ENCODE data around the gene ARFIP2. TPM values are rescaled to one million over a fixed set of nuclear protein-coding genes. Genes with fewer than 3 reads are reported as not detected.
"Not testable (repeated sequence)": the region's sequence is repeated elsewhere in the genome, so short reads cannot be mapped to it uniquely, and the experiment has no call there.

Gene ARFIP2
- total RNA-seq, 4 donors from 2014 or later, result 43.9 to 51.2 (median 48.6) TPM

DNA sequence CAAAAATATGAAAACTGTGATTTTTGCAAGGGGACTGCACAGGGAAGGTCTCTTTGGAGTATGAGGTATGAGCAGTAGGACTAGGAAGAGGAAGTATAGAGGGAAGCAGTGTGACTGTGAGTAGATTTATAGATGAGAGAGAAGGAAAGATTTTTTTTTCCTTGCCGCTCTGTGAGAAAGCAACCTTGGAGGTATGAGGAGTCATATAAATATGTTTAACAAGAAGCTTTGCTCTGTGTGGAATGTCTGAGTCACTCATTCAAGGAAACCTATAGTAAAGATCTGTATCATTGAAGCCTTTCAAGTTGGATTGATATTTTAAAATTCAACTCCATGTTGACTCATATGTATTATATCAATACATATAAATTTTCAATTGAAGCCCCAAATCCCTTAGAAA is 42.1 kb upstream of the ARFIP2 start:
- H3K36me3 ChIP-seq, result peaks cover 7 to 30% (median 13%) of the 10 kb centered on the region in 4 donors
- H3K4me3 ChIP-seq, result no peak overlapping the region
- intact Hi-C loops (cut with DNase I), result no loop called here
- H3K27ac ChIP-seq (replicated peaks in 1 of 4), result no peak overlapping the region
- no peaks in the 10 kb centered on the region for H3K4me1 ChIP-seq
- WGBS, result 94% methylated on average over 1 of the region's 1 CpG
- TF ChIP-seq EP300 (IDR thresholded peaks at IDR 0.05) (no peak), POLR2AphosphoS5 (IDR thresholded peaks at IDR 0.05) (no peak), POLR2A (IDR thresholded peaks at IDR 0.05; ENCODE audit: low read depth) (no peak)
- TF ChIP-seq, protein P1, sequence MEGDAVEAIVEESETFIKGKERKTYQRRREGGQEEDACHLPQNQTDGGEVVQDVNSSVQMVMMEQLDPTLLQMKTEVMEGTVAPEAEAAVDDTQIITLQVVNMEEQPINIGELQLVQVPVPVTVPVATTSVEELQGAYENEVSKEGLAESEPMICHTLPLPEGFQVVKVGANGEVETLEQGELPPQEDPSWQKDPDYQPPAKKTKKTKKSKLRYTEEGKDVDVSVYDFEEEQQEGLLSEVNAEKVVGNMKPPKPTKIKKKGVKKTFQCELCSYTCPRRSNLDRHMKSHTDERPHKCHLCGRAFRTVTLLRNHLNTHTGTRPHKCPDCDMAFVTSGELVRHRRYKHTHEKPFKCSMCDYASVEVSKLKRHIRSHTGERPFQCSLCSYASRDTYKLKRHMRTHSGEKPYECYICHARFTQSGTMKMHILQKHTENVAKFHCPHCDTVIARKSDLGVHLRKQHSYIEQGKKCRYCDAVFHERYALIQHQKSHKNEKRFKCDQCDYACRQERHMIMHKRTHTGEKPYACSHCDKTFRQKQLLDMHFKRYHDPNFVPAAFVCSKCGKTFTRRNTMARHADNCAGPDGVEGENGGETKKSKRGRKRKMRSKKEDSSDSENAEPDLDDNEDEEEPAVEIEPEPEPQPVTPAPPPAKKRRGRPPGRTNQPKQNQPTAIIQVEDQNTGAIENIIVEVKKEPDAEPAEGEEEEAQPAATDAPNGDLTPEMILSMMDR (IDR thresholded peaks at IDR 0.05), result no peak
- no peak for DNase-seq (ENCODE audit: extremely low spot score)
- H3K27me3 ChIP-seq, result no peaks in the 10 kb centered on the region
- H3K9me3 ChIP-seq, result no peaks in the 10 kb centered on the region

DNA sequence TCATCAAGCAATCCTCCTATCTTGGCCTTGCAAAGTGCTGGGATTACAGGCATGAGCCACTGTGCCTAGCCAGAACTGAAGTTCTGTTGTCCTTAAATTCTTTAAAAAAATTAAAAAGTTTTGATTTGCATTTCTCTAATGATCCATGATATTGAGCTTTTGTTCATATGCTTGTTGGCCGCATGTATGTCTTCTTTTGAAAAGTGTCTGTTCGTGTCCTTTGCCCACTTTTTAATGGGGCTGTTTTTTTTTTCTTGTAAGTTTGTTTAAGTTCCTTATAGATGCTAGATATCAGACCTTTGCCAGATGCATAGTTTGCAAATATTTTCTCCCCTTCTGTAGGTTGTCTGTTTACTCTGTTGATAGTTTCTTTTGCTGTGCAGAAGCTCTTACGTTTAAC is 40.8 kb upstream of the ARFIP2 start:
- peaks cover 7 to 31% (median 13%) of the 10 kb centered on the region in 4 donors for H3K36me3 ChIP-seq
- 96% methylated on average over 3 of the region's 3 CpGs for WGBS
- intact Hi-C loops (cut with DNase I); H3K27me3 ChIP-seq; H3K27ac ChIP-seq (replicated peaks in 1 of 4); H3K4me3 ChIP-seq; H3K4me1 ChIP-seq; H3K9me3 ChIP-seq; DNase-seq (ENCODE audit: extremely low spot score): not testable (repeated sequence)

DNA sequence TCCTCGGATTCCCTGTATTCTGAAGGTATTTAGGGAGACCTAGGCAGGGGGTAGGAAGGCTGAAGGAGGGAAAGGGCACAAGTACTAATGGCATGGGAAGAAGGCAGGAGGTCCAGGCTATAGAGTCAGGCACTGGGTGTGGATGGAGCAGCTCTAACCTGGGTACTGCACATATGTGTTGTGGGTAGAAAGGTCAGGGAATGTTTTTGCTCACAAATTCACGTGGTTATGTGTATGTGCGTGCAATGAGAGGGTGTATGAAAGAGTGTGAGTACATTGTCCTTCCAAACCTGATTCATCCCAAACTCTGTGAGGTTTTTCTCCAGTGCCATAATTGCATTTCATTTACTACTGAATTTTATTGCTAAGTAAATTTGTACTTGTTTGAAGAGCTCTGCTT is 39.1 kb upstream of the ARFIP2 start:
- H3K4me3 ChIP-seq, result no peak overlapping the region
- H3K36me3 ChIP-seq, result peaks cover 7 to 35% (median 13%) of the 10 kb centered on the region in 4 donors
- H3K27ac ChIP-seq (replicated peaks in 1 of 4), result no peak overlapping the region
- intact Hi-C loops (cut with DNase I), result no loop called here
- WGBS, result 82% methylated on average over 3 of the region's 3 CpGs
- H3K4me1 ChIP-seq, result peaks cover 0 to 14% (median 7%) of the 10 kb centered on the region in 4 donors
- H3K27me3 ChIP-seq, result no peaks in the 10 kb centered on the region
- TF ChIP-seq EP300 (IDR thresholded peaks at IDR 0.05) (no peak), POLR2A (IDR thresholded peaks at IDR 0.05; ENCODE audit: low read depth) (no peak), POLR2AphosphoS5 (IDR thresholded peaks at IDR 0.05) (no peak)
- TF ChIP-seq, protein P1 (IDR thresholded peaks at IDR 0.05), result no peak
- H3K9me3 ChIP-seq, result no peaks in the 10 kb centered on the region
- DNase-seq (ENCODE audit: extremely low spot score), result no peak

DNA sequence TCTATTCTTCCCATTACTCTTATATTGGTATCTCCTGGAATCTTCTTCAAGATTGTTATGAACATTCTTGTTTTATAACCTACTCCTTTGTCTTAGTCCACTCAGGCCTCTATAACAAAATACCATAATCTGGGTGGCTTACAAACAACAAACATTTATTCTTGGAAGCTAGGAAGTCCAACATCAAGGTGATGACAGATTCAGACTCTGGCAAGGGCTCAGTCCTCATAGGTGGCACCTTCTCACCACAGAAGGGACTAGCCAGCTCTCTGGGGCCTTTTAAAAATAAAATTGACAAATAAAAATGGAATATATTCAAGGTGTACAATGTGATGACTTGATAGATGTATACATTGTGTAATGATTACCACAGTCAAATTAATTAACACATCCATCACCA is 35.7 kb upstream of the ARFIP2 start:
- Histone ChIP-seq H3K9me3 (no peaks in the 10 kb centered on the region), H3K4me3 (no peak overlapping the region), H3K36me3 (peaks cover 7 to 53% (median 17%) of the 10 kb centered on the region in 4 donors), H3K27me3 (no peaks in the 10 kb centered on the region), H3K4me1 (peaks cover 0 to 16% (median 9%) of the 10 kb centered on the region in 4 donors), H3K27ac (replicated peaks in 1 of 4) (no peak overlapping the region)
- intact Hi-C loops (cut with DNase I), result no loop called here
- TF ChIP-seq POLR2A (IDR thresholded peaks at IDR 0.05; ENCODE audit: low read depth), result no peak
- no peak for TF ChIP-seq POLR2AphosphoS5 (IDR thresholded peaks at IDR 0.05)
- TF ChIP-seq, protein P1 (IDR thresholded peaks at IDR 0.05), result no peak
- no peak for TF ChIP-seq EP300 (IDR thresholded peaks at IDR 0.05)
- no peak for DNase-seq (ENCODE audit: extremely low spot score)

DNA sequence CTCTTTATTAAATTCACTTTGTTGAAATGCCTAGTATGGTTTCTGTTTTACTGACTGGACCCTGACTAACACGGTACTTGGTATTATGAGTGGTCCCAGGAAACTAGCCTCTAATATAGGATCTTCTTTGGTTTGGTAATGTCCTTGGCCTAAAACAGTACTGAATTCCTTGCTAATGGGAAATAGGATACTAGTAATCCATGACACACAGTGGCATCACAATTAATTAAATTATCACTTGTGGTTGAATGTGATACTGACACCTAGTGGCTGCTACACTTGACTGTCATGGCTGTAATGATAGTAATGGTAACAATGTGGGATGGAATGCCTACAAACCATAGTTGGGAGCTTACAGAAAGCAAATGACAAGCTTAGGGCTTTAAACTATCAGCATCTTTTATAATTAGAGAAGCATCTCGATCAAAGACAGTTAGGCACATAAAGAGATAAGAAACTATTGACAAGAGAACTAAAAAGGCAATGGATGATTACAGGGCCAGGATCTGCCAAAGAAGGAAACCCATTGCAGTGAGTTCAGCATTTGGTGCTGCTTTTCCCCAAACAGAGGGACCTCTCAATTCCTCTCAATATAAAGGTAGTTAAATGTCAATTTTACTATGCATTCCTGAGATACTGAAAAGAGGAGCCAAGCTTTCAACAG is 24.6 kb upstream of the ARFIP2 start:
- peak overlapping the region in 1 of 4 donors; percentile 33 for H3K27ac ChIP-seq (replicated peaks in 1 of 4)
- no peak overlapping the region for H3K4me3 ChIP-seq
- peaks cover 0 to 8% (median 0%) of the 10 kb centered on the region in 4 donors for H3K4me1 ChIP-seq
- TF ChIP-seq, protein P1 (IDR thresholded peaks at IDR 0.05), result peak; percentile 62 to 81 (median 64)
- TF ChIP-seq POLR2A (IDR thresholded peaks at IDR 0.05; ENCODE audit: low read depth) (no peak), EP300 (IDR thresholded peaks at IDR 0.05) (no peak), POLR2AphosphoS5 (IDR thresholded peaks at IDR 0.05) (no peak)
- peaks cover 0 to 51% (median 41%) of the 10 kb centered on the region in 4 donors for H3K36me3 ChIP-seq
- WGBS, result 57% methylated on average over 2 of the region's 2 CpGs
- intact Hi-C loops (cut with DNase I), result loop anchor here (2.0 to 5.0 kb wide), 2 partner anchors 67 to 128 kb away; no protein-coding TSS in a partner anchor
- no peaks in the 10 kb centered on the region for H3K9me3 ChIP-seq
- no peaks in the 10 kb centered on the region for H3K27me3 ChIP-seq
- no peak for DNase-seq (ENCODE audit: extremely low spot score)

All from esophagus muscularis mucosa (tissue), 4 donors.